GM12878 (cell line): ENCODE data around the gene UBAC2. TPM values are rescaled to one million over a fixed set of nuclear protein-coding genes. Genes with fewer than 3 reads are reported as not detected.

Source experiments
- ATAC-seq: fragments of 200-7000 bp; cut with Tn5 transposase; 3 replicates; pipeline ENCODE4 v1.9.1; 2020; ENCODE audit warnings: mild to moderate bottlenecking, moderate library complexity
- BruUV-seq: library from RNA; stranded (reverse); fragments of 400-500 nt; replicated peaks from 2 replicates; lab custom pipeline; 2021; lab: Mats Ljungman, UMichigan
- CTCF ChIA-PET: fragments of 300-600 bp; sonication (Branson Sonifier 250); formaldehyde crosslinking; extraction: SDS; loops from one replicate; lab custom pipeline; 2021; ENCODE audit warnings: inconsistent platforms; lab: Yijun Ruan, JAX
- POLR2A ChIA-PET: fragments of 350-600 bp; formaldehyde crosslinking; extraction: SDS; loops from one replicate; lab custom pipeline; 2021; ENCODE audit warnings: inconsistent platforms; lab: Charles Lee
- RAD21 ChIA-PET: fragments of 300-600 bp; sonication (Branson Sonifier 250); formaldehyde crosslinking; loops from one replicate; lab custom pipeline; 2023; ENCODE audit warnings: antibody characterized with exemption; ENCODE audit not compliant: unreplicated experiment; lab: Charles Lee
- SMC1A ChIA-PET: fragments of 300-600 bp; sonication (Branson Sonifier 250); formaldehyde crosslinking; loops from one replicate; lab custom pipeline; 2023; ENCODE audit not compliant: unreplicated experiment, uncharacterized antibody; lab: Charles Lee
- DNase-seq: peaks from one replicate; pipeline ENCODE4 v3.0.0-alpha.2; 2011; ENCODE audit warnings: low read depth, low spot score
- FAIRE-seq: peaks from 3 replicates; lab custom pipeline; 2011; peaks lifted over from hg19 to GRCh38; lab: Jason Lieb, UNC
- H2AFZ ChIP-seq: 2 replicates; pipeline ENCODE4 v1.6.0; 2011; ENCODE audit warnings: low read depth, low read length, control low read depth; ENCODE audit not compliant: control insufficient read depth
- H3K27ac ChIP-seq: 2 replicates; pipeline ENCODE4 v1.5.1; 2011; ENCODE audit warnings: control low read depth; ENCODE audit not compliant: control insufficient read depth, insufficient read depth
- H3K27me3 ChIP-seq, 2 experiments: replicated peaks in 1 of 2; 2 replicates each; pipeline versions ENCODE4 v1.6.0 to v1.6.1; 2011; ENCODE audit warnings: low read length in 1 of 2; ENCODE audit not compliant: control insufficient read depth in 2 of 2, insufficient read depth in 2 of 2
- H3K36me3 ChIP-seq, 2 experiments: 2 replicates each; pipeline ENCODE4 v1.5.1; 2011; ENCODE audit warnings: low read length in 1 of 2; ENCODE audit not compliant: control insufficient read depth in 2 of 2, insufficient read depth in 2 of 2
- H3K4me1 ChIP-seq: 2 replicates; pipeline ENCODE4 v1.6.1; 2011; ENCODE audit warnings: mild to moderate bottlenecking, low read length, moderate library complexity, mixed read lengths; ENCODE audit not compliant: control insufficient read depth, insufficient read depth
- H3K4me2 ChIP-seq: 2 replicates; pipeline ENCODE4 v1.6.0; 2011; ENCODE audit warnings: control low read depth; ENCODE audit not compliant: control insufficient read depth, insufficient read depth
- H3K4me3 ChIP-seq: fragments of 200-600 bp; sonication (generic); 2 replicates; pipeline ENCODE4 v1.5.1; 2016
- H3K79me2 ChIP-seq: 2 replicates; pipeline ENCODE4 v1.6.0; 2011; ENCODE audit warnings: low read length; ENCODE audit not compliant: control insufficient read depth, insufficient read depth
- H3K9ac ChIP-seq: 2 replicates; pipeline ENCODE4 v1.8.0; 2011; ENCODE audit warnings: low read length, control low read depth, mixed read lengths; ENCODE audit not compliant: control insufficient read depth, insufficient read depth
- H3K9me3 ChIP-seq: replicated peaks from 3 replicates; pipeline ENCODE4 v1.5.1; 2011; ENCODE audit warnings: mild to moderate bottlenecking, low read length; ENCODE audit not compliant: control insufficient read depth, insufficient read depth
- H4K20me1 ChIP-seq: 2 replicates; pipeline ENCODE4 v1.6.0; 2011; ENCODE audit not compliant: control insufficient read depth, insufficient read depth
- CEBPB ChIP-seq, 2 experiments: fragments of 150-350 bp in 1 of 2; IDR thresholded peaks; 2 replicates each; pipeline ENCODE4 v1.6.1; 2012 to 2014; ENCODE audit warnings: low read depth in 2 of 2, low read length in 2 of 2, borderline replicate concordance in 1 of 2, inconsistent platforms in 1 of 2
- DPF2 ChIP-seq: fragments of 450-650 bp; IDR thresholded peaks from 2 replicates; pipeline ENCODE4 v1.6.1; 2017; ENCODE audit warnings: mild to moderate bottlenecking
- EZH2 ChIP-seq: IDR thresholded peaks from 2 replicates; pipeline ENCODE4 v1.6.1; 2012; ENCODE audit warnings: low read depth, mild to moderate bottlenecking, control low read depth, inconsistent platforms, low read length, borderline replicate concordance; ENCODE audit not compliant: control insufficient read depth
- FOS ChIP-seq: IDR thresholded peaks from 3 replicates; pipeline ENCODE4 v1.6.1; 2011; ENCODE audit warnings: borderline replicate concordance; ENCODE audit not compliant: insufficient read length; ENCODE audit errors: extremely low read depth
- GABPA ChIP-seq: IDR thresholded peaks from 2 replicates; pipeline ENCODE4 v1.6.1; 2014; ENCODE audit warnings: antibody characterized with exemption, low read depth, mild to moderate bottlenecking, inconsistent platforms
- HDGF ChIP-seq: fragments of 450-650 bp; IDR thresholded peaks from 2 replicates; pipeline ENCODE4 v1.6.1; 2016; ENCODE audit warnings: antibody characterized with exemption
- JUND ChIP-seq: IDR thresholded peaks from 2 replicates; pipeline ENCODE4 v1.6.1; 2012; ENCODE audit warnings: low read depth, mild to moderate bottlenecking, low read length, improper control_type of control experiment, moderate library complexity
- KDM1A ChIP-seq: fragments of 200-600 bp; sonication (generic); IDR thresholded peaks from 2 replicates; pipeline ENCODE4 v1.6.1; 2016; ENCODE audit warnings: borderline replicate concordance
- PAX8 ChIP-seq: fragments of 450-650 bp; IDR thresholded peaks from 2 replicates; pipeline ENCODE4 v1.6.1; 2017; ENCODE audit warnings: mild to moderate bottlenecking, moderate library complexity
- SMAD1 ChIP-seq: fragments of 450-650 bp; IDR thresholded peaks from 2 replicates; pipeline ENCODE4 v1.6.1; 2018; ENCODE audit warnings: mild to moderate bottlenecking, low read depth; ENCODE audit not compliant: partially characterized antibody
- STAT3 ChIP-seq: IDR thresholded peaks from 2 replicates; pipeline ENCODE4 v1.6.1; 2011; ENCODE audit warnings: low read depth, low read length, improper control_type of control experiment
- YBX1 ChIP-seq: fragments of 450-650 bp; IDR thresholded peaks from 2 replicates; pipeline ENCODE4 v1.6.1; 2016; ENCODE audit warnings: antibody characterized with exemption
- ZBED1 ChIP-seq: IDR thresholded peaks from 2 replicates; pipeline ENCODE4 v1.6.1; 2016; ENCODE audit warnings: borderline replicate concordance
- ZNF217 ChIP-seq: fragments of 450-650 bp; IDR thresholded peaks from 2 replicates; pipeline ENCODE4 v1.6.1; 2017; ENCODE audit warnings: antibody characterized with exemption, mild to moderate bottlenecking
- ZNF24 ChIP-seq: fragments of 450-650 bp; IDR thresholded peaks from 2 replicates; pipeline ENCODE4 v1.6.1; 2017; ENCODE audit warnings: antibody characterized with exemption, mild to moderate bottlenecking
- WGBS: methylation state at CpG from one replicate; pipeline ENCODE4 v1.1.6; 2016; ENCODE audit warnings: low lambda C conversion rate; ENCODE audit not compliant: insufficient replicate concordance, insufficient coverage; ENCODE audit errors: missing lambda C conversion rate; 5-methylcytosine and 5-hydroxymethylcytosine counted together
- in situ Hi-C: fragments of 300-500 bp; cut with MboI; formaldehyde crosslinking; loops from 9 replicates; pipeline ENCODE4 v1.14.3; 2018; ENCODE audit warnings: mixed read lengths
- intact Hi-C: fragments of 100-400 bp; cut with micrococcal nuclease; formaldehyde crosslinking; loops from one replicate; pipeline ENCODE4 v1.14.2; 2022; ENCODE audit not compliant: unreplicated experiment
- polyA plus RNA-seq, 11 experiments: library from polyadenylated mRNA; depleted of rRNA in 4 of 11; unstranded in 6 of 11; stranded (reverse) in 5 of 11; fragments of >200 nt; fragmentation: Nextera tagmentation in 4 of 11; fragmentation: Illumina TruSeq in 1 of 11; extraction: Ambion mirVana in 4 of 11; extraction: Trizol in 1 of 11; gene quantifications; 1 replicate in 1 of 11; 2 replicates in 10 of 11; pipeline versions ENCODE4 v1.2.1 to v1.2.3, GENCODE V29; 2011 to 2016; ENCODE audit warnings: inconsistent platforms in 2 of 11, missing spikeins in 2 of 11, low read depth in 1 of 11
- total RNA-seq, 4 experiments: library from RNA; depleted of rRNA in 3 of 4; stranded (reverse); fragments of >200 nt in 3 of 4; fragmentation: Illumina TruSeq in 1 of 4; extraction: Trizol in 1 of 4; gene quantifications; 2 replicates each; pipeline versions ENCODE4 v1.2.1 to v1.2.3, GENCODE V29; 2013 to 2021
- TF ChIP-seq, protein P1 (sequence below): IDR thresholded peaks from 2 replicates; pipeline ENCODE4 v1.6.1; 2011; ENCODE audit warnings: low read depth, mild to moderate bottlenecking, low read length, moderate library complexity, borderline replicate concordance; ENCODE audit errors: extremely low read depth
- TF ChIP-seq, protein P2 (sequence below): IDR thresholded peaks from 2 replicates; pipeline ENCODE4 v1.6.1; 2012; ENCODE audit warnings: low read depth, low read length, improper control_type of control experiment
- TF ChIP-seq, protein P3 (sequence below): IDR thresholded peaks from 2 replicates; pipeline ENCODE4 v1.6.1; 2012; ENCODE audit warnings: low read depth, low read length, improper control_type of control experiment
- TF ChIP-seq, protein P4 (sequence below): fragments of 150-350 bp; IDR thresholded peaks from 2 replicates; pipeline ENCODE4 v1.6.1; 2014; ENCODE audit warnings: mild to moderate bottlenecking, low read depth, low read length
- TF ChIP-seq, protein P5 (sequence below): IDR thresholded peaks from 2 replicates; pipeline ENCODE4 v1.6.1; 2011; ENCODE audit warnings: borderline replicate concordance, low read depth, mild to moderate bottlenecking, moderate library complexity, low read length; ENCODE audit not compliant: insufficient read depth, poor library complexity, severe bottlenecking

UBAC2 gene
- total and polyA plus RNA-seq, 10 of the 15 experiments (the other 5 are each of a cell fraction or from before 2014, with no cell fraction given): 3.0 to 54.6 (median 17.4) TPM

DNA sequence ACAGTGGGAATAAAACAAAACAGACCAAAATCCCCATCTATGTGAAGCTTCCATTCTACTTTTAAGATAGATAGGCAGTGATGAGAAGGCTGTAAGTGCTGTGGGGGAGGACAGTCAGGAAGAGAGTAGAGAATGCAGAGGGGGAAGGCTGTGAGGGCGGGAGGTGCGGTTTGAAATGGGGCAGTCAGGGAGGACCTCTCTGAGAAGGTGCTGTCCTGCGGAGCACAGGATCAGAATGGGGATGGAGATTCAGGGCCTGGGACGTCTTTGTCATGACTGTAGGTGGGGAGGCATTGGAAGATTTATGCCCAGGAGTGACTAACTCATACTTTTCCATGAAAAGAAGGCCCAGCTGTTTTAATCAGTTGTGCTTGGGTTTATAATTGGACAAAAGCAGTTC lies 110.5 kb downstream of the UBAC2 start:
- ChIA-PET CTCF (interaction anchor here (0.9 to 1.6 kb wide), 2 partner anchors 13 to 42 kb away, joined by 4 read pairs; no protein-coding TSS in a partner anchor), RAD21 (interaction anchor here (0.9 to 2.8 kb wide), 8 partner anchors 10 to 125 kb away, joined by 3 to 17 read pairs (median 3); no protein-coding TSS in a partner anchor), POLR2A (interaction anchor here (0.7 to 1.5 kb wide), 6 partner anchors 8 to 56 kb away, joined by 3 to 4 read pairs (median 4); no protein-coding TSS in a partner anchor), SMC1A (interaction anchor here (0.7 to 3.5 kb wide), 15 partner anchors 8 to 77 kb away, joined by 3 to 28 read pairs (median 4); no protein-coding TSS in a partner anchor)
- intact Hi-C loops: no loop called here
- H3K9me3 ChIP-seq: no peaks in the 10 kb centered on the region
- H4K20me1 ChIP-seq: no peaks in the 10 kb centered on the region
- H3K4me1 ChIP-seq: peaks cover 52% of the 10 kb centered on the region
- no peak overlapping the region for H2AFZ ChIP-seq
- peaks cover 0 to 8% of the 10 kb centered on the region in 2 experiments; a peak in 2 of 4 replicates for H3K36me3 ChIP-seq
- H3K27me3 ChIP-seq: no peaks in the 10 kb centered on the region
- BruUV-seq: no TSS peak
- peaks cover 69% of the 10 kb centered on the region for H3K79me2 ChIP-seq
- H3K4me3 ChIP-seq: peak overlapping the region; percentile 28; the same call in 1 of the 2 replicates
- H3K27ac ChIP-seq: peak overlapping the region; percentile 93
- WGBS: 56% methylated on average over 4 of the region's 4 CpGs
- FAIRE-seq (no peak), ATAC-seq (0 out of 3 replicates have a peak, but pooled peaks have one; percentile 6), DNase-seq (no peak)
- in situ Hi-C loops: no loop called here
- peak overlapping the region; percentile 82 for H3K4me2 ChIP-seq
- H3K9ac ChIP-seq: peak overlapping the region; percentile 45
- TF ChIP-seq PAX8 (no peak), EZH2 (no peak), KDM1A (no peak), ZNF24 (no peak), JUND (no peak), ZBED1 (no peak), STAT3 (no peak), ZNF217 (no peak), CEBPB (IDR thresholded peaks at IDR 0.05; ENCODE audit: borderline replicate concordance in 1 of 2, low read depth in 2 of 2, low read length in 2 of 2) (no peak), YBX1 (no peak), GABPA (no peak), DPF2 (no peak), SMAD1 (no peak), FOS (no peak), HDGF (no peak)
- TF ChIP-seq, protein P1, sequence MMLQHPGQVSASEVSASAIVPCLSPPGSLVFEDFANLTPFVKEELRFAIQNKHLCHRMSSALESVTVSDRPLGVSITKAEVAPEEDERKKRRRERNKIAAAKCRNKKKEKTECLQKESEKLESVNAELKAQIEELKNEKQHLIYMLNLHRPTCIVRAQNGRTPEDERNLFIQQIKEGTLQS: no peak
- TF ChIP-seq, protein P2, sequence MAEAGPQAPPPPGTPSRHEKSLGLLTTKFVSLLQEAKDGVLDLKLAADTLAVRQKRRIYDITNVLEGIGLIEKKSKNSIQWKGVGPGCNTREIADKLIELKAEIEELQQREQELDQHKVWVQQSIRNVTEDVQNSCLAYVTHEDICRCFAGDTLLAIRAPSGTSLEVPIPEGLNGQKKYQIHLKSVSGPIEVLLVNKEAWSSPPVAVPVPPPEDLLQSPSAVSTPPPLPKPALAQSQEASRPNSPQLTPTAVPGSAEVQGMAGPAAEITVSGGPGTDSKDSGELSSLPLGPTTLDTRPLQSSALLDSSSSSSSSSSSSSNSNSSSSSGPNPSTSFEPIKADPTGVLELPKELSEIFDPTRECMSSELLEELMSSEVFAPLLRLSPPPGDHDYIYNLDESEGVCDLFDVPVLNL: no peak
- TF ChIP-seq, protein P3, sequence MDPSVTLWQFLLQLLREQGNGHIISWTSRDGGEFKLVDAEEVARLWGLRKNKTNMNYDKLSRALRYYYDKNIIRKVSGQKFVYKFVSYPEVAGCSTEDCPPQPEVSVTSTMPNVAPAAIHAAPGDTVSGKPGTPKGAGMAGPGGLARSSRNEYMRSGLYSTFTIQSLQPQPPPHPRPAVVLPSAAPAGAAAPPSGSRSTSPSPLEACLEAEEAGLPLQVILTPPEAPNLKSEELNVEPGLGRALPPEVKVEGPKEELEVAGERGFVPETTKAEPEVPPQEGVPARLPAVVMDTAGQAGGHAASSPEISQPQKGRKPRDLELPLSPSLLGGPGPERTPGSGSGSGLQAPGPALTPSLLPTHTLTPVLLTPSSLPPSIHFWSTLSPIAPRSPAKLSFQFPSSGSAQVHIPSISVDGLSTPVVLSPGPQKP: no peak
- TF ChIP-seq, protein P4, sequence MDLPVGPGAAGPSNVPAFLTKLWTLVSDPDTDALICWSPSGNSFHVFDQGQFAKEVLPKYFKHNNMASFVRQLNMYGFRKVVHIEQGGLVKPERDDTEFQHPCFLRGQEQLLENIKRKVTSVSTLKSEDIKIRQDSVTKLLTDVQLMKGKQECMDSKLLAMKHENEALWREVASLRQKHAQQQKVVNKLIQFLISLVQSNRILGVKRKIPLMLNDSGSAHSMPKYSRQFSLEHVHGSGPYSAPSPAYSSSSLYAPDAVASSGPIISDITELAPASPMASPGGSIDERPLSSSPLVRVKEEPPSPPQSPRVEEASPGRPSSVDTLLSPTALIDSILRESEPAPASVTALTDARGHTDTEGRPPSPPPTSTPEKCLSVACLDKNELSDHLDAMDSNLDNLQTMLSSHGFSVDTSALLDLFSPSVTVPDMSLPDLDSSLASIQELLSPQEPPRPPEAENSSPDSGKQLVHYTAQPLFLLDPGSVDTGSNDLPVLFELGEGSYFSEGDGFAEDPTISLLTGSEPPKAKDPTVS: no peak
- TF ChIP-seq, protein P5, sequence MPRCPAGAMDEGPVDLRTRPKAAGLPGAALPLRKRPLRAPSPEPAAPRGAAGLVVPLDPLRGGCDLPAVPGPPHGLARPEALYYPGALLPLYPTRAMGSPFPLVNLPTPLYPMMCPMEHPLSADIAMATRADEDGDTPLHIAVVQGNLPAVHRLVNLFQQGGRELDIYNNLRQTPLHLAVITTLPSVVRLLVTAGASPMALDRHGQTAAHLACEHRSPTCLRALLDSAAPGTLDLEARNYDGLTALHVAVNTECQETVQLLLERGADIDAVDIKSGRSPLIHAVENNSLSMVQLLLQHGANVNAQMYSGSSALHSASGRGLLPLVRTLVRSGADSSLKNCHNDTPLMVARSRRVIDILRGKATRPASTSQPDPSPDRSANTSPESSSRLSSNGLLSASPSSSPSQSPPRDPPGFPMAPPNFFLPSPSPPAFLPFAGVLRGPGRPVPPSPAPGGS: peak; percentile 12
